Fibroblast of lung (primary cell): ENCODE measurements around the gene RAB18. TPM values are rescaled to one million over a fixed set of nuclear protein-coding genes. Genes with fewer than 3 reads are reported as not detected.

ENCODE experiments used
- DNase-seq, 2 donors: peaks; one replicate each; pipeline versions ENCODE4 v3.0.0 to v3.0.0-alpha.2; 2010; ENCODE audit warnings: low read depth in 2 of 2
- H2AFZ ChIP-seq: 2 replicates; pipeline ENCODE4 v1.5.1; 2012; ENCODE audit warnings: low read length, control low read depth, inconsistent platforms
- H3K27ac ChIP-seq: 2 replicates; pipeline ENCODE4 v1.5.1; 2011; ENCODE audit warnings: low read length, control low read depth; ENCODE audit not compliant: insufficient read depth
- H3K27me3 ChIP-seq: 2 replicates; pipeline ENCODE4 v1.5.1; 2011; ENCODE audit warnings: mild to moderate bottlenecking, low read length; ENCODE audit not compliant: control insufficient read depth, insufficient read depth
- H3K36me3 ChIP-seq: 2 replicates; pipeline ENCODE4 v1.5.1; 2011; ENCODE audit warnings: low read length; ENCODE audit not compliant: control insufficient read depth, insufficient read depth
- H3K4me1 ChIP-seq: 2 replicates; pipeline ENCODE4 v1.5.1; 2011; ENCODE audit warnings: low read length; ENCODE audit not compliant: control insufficient read depth, insufficient read depth; ENCODE audit errors: extremely low read depth
- H3K4me2 ChIP-seq: 2 replicates; pipeline ENCODE4 v1.5.1; 2011; ENCODE audit warnings: low read length, control low read depth; ENCODE audit not compliant: insufficient read depth; ENCODE audit errors: extremely low read depth
- H3K4me3 ChIP-seq, 4 experiments: fragments of 200-600 bp in 1 of 4; sonication (generic) in 1 of 4; replicated peaks in 1 of 4; 2 replicates each; pipeline ENCODE4 v1.5.1; 2011 to 2016; ENCODE audit warnings: low read length in 4 of 4, low read depth in 3 of 4, mild to moderate bottlenecking in 3 of 4, control low read depth in 2 of 4, inconsistent platforms in 1 of 4, mixed read lengths in 1 of 4; ENCODE audit not compliant: insufficient read depth in 1 of 4; ENCODE audit errors: control extremely low read depth in 1 of 4
- H3K79me2 ChIP-seq: 2 replicates; pipeline ENCODE4 v1.5.1; 2012; ENCODE audit warnings: mild to moderate bottlenecking, low read length, inconsistent platforms; ENCODE audit not compliant: control insufficient read depth, insufficient read depth
- H3K9ac ChIP-seq: 2 replicates; pipeline ENCODE4 v1.5.1; 2011; ENCODE audit warnings: mild to moderate bottlenecking, low read length, control low read depth; ENCODE audit not compliant: insufficient read depth
- H3K9me3 ChIP-seq: 2 replicates; pipeline ENCODE4 v1.5.1; 2012; ENCODE audit warnings: low read depth, low read length; ENCODE audit not compliant: control insufficient read depth, insufficient read depth
- H4K20me1 ChIP-seq: 2 replicates; pipeline ENCODE4 v1.5.1; 2011; ENCODE audit warnings: low read length; ENCODE audit not compliant: control insufficient read depth, insufficient read depth; ENCODE audit errors: extremely low read depth
- CTCF ChIP-seq, 2 donors: IDR thresholded peaks in 1 of 2; conservative IDR thresholded peaks in 1 of 2; 1 replicate in 1 of 2; 2 replicates in 1 of 2; pipeline ENCODE4 v1.5.1; 2011 to 2012; ENCODE audit warnings: low read length in 2 of 2, control low read depth in 1 of 2, inconsistent platforms in 1 of 2, low read depth in 1 of 2, mild to moderate bottlenecking in 1 of 2
- EZH2 ChIP-seq: IDR thresholded peaks from 2 replicates; pipeline ENCODE4 v1.5.1; 2012; ENCODE audit warnings: low read length, control low read depth, mild to moderate bottlenecking; ENCODE audit errors: missing control alignments
- polyA plus RNA-seq, 2 donors: library from polyadenylated mRNA; depleted of rRNA in 1 of 2; stranded (reverse) in 1 of 2; unstranded in 1 of 2; fragments of >200 nt; gene quantifications; 2 replicates each; pipeline ENCODE4 v1.2.1, GENCODE V29; 2011 to 2012; ENCODE audit warnings: missing spikeins in 1 of 2
- total RNA-seq: library from RNA; depleted of rRNA; stranded (reverse); fragments of >200 nt; gene quantifications from 2 replicates; pipeline ENCODE4 v1.2.1, GENCODE V29; 2014

Gene RAB18
- total and polyA plus RNA-seq, 2 donors (not counting 1 experiment from before 2014, with no cell fraction given), result 42.1 to 95.2 TPM

- Histone ChIP-seq H3K9ac (no peak overlapping the region), H3K79me2 (peaks cover 70% of the 10 kb centered on the region), H2AFZ (no peak overlapping the region), H3K4me1 (peaks cover 3% of the 10 kb centered on the region), H3K4me3 (peak overlapping the region in 2 of 4 experiments; percentile 6 to 90), H3K9me3 (no peaks in the 10 kb centered on the region), H3K27me3 (no peaks in the 10 kb centered on the region), H4K20me1 (no peaks in the 10 kb centered on the region), H3K27ac (no peak overlapping the region), H3K4me2 (peak overlapping the region; percentile 85), H3K36me3 (no peaks in the 10 kb centered on the region)
- peak in 1 of 2 donors; percentile 8 for DNase-seq
- TF ChIP-seq CTCF (conservative IDR thresholded peaks at IDR 0.05 in 1 of 2, IDR thresholded peaks at IDR 0.05 in 1 of 2; ENCODE audit: low read depth in 1 of 2, low read length in 2 of 2) (no peak), EZH2 (no peak)
Measured at GRCh38 chr10:27506280-27506679, 2.2 kb downstream of the RAB18 start.

DNA sequence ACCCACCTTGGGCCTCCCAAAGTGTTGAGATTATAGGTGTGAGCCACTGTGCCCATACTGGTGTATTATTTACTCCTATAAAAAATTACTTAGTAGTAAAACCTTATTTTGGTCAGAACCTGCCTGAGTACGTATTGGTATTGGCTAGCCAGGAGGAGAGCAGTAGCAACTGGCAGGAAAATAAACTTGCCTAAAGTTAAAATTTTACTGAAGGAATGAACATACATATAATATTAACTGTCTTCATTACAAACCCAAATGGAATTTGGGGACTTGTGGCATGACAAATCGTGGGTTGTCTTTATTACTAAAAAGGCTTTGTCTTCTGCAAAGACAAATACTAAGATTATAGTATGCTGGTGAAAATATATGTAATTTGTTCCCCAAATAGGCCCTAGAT is 8.4 kb downstream of the RAB18 start:
- Histone ChIP-seq H3K4me2 (no peak overlapping the region), H3K27ac (no peak overlapping the region)
- peak in 1 of 2 donors; percentile 3 for DNase-seq

DNA sequence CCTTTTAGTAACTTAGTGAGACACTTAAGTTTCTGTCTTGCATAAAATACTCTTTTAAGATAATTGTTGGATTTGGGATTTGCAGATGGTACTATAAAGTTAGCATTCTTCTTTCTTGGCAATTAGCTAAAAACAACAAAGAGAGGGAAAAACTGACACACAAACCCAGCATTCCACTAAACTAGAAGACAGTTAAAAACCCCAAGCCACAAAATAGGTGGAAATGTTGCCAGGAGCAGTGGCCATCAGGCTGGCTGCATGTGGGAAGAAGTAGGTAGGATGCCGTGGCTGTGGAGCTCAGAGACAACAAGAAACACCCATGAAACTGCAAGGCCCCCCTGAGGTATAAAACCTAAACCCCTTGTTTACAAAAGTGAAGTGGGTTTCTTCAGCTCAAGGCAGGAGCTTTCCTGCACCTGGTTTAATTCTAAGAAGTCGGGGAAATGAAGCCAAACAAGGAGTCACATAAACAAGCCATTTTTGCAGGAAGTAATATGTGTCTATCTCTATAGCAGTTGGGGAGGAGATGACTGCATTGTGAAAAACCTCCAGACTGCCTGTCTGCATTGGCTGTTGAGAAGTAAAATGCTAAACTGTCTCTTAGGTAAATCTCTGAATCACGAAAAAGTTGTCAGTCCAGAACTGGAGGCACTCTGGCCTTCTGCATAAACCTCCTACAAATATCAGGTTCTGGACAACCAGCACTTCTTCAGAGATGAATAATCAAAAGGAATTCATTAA is 9.5 kb downstream of the RAB18 start:
- H4K20me1 ChIP-seq, result no peaks in the 10 kb centered on the region
- H3K4me3 ChIP-seq, result no peak overlapping the region
- no peak overlapping the region for H3K4me2 ChIP-seq

More for the DNA sequence above, 8.4 kb downstream of the RAB18 start:
- no peak overlapping the region for H3K4me3 ChIP-seq
- no peaks in the 10 kb centered on the region for H3K36me3 ChIP-seq
- no peaks in the 10 kb centered on the region for H3K9me3 ChIP-seq
- H2AFZ ChIP-seq, result no peak overlapping the region
- H3K79me2 ChIP-seq, result peaks cover 60% of the 10 kb centered on the region
- H3K4me1 ChIP-seq, result no peaks in the 10 kb centered on the region
- no peaks in the 10 kb centered on the region for H4K20me1 ChIP-seq
- TF ChIP-seq CTCF (conservative IDR thresholded peaks at IDR 0.05 in 1 of 2, IDR thresholded peaks at IDR 0.05 in 1 of 2; ENCODE audit: low read depth in 1 of 2, low read length in 2 of 2) (no peak), EZH2 (no peak)
- no peak overlapping the region for H3K9ac ChIP-seq
- H3K27me3 ChIP-seq, result no peaks in the 10 kb centered on the region

More for the DNA sequence above, 9.5 kb downstream of the RAB18 start:
- Histone ChIP-seq H3K36me3 (no peaks in the 10 kb centered on the region), H2AFZ (no peak overlapping the region), H3K79me2 (peaks cover 60% of the 10 kb centered on the region), H3K4me1 (no peaks in the 10 kb centered on the region), H3K27ac (no peak overlapping the region), H3K9ac (no peak overlapping the region), H3K9me3 (no peaks in the 10 kb centered on the region), H3K27me3 (no peaks in the 10 kb centered on the region)
- TF ChIP-seq CTCF (conservative IDR thresholded peaks at IDR 0.05 in 1 of 2, IDR thresholded peaks at IDR 0.05 in 1 of 2; ENCODE audit: low read depth in 1 of 2, low read length in 2 of 2), result no peak
- TF ChIP-seq EZH2, result no peak
- DNase-seq, result peak; percentile 11 to 82
